HG03439 (cell line): Measurements from ENCODE around the gene C2orf78.

Source experiments
- ATAC-seq: cut with Tn5 transposase; IDR thresholded peaks from one replicate; pipeline ENCODE4 v1.9.1; 2021; ENCODE audit warnings: mild to moderate bottlenecking, moderate library complexity; ENCODE audit not compliant: unreplicated experiment

C2orf78 gene

DNA sequence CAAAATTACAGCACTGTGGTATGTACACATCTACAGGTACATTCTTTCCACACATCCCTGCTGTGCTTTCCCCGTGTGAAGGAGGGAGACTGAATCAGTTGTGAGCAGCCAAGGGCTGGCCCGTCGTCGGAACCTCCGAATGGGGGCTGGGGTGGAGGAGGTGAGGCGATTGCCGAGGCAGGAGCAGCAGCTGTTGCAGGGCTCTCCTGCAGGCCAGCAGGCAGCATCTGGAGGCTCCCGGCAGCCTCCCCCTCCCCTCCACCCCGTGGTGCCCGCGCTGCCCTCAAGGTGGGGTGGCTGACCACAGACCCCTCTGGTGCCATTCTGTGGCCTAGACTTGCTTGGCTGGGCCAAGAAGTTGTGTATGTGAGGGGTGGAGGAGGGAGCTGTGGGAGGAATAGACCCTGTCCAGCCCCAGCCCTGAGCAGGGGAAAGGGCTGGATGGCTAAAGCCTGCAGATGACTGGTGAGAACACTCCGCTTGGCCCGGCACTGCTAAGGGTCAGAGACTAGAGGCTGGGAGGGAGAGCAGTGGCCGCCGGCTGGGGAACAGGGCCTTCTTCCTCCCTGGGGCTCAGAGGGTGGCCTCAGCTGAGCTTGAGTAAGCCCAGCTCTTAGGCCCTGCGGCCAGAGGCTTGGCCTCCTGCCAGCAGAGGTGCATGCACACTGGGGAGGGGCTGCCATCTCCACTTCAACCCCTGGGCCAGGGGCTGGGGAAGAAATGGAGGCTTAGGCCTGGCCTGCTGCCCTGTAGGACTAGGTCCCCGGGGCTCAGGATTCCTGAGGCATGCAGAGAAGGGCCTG, 52.4 kb downstream of the C2orf78 start:
- no peak for ATAC-seq

GRCh38 chr2:73837847-73838585, 54.0 kb downstream of the C2orf78 start:
- ATAC-seq = no peak

DNA sequence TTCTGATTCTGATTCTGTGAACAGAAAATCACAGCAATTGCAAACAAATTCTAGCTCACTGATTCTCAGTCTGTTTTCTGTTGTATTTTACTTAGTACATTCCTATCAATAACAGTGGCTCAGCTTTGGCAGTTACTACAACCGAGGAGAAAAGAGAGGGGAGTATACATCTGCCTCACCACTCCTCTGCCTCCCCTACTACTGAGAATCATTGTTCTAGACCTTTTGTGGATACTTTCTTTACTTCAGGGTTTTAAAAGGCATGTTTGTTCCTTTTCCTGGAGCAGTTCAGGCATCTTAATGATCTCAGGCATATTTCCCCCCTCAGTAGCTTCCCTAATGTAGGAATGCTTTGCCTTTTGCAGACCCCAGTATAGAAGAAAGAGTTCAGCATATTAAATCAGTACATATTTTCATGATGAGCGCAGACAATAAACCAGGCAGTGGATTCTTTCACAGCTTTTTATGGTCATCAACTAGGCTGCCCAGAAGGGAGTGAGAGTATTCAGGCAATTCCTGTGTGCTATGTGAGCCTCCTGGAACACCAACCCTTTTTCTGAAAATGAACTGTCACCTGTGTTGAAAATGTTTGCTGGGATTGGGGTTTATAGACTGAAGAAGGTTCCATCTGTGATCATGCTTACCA, 55.0 kb downstream of the C2orf78 start:
- no peak for ATAC-seq

DNA sequence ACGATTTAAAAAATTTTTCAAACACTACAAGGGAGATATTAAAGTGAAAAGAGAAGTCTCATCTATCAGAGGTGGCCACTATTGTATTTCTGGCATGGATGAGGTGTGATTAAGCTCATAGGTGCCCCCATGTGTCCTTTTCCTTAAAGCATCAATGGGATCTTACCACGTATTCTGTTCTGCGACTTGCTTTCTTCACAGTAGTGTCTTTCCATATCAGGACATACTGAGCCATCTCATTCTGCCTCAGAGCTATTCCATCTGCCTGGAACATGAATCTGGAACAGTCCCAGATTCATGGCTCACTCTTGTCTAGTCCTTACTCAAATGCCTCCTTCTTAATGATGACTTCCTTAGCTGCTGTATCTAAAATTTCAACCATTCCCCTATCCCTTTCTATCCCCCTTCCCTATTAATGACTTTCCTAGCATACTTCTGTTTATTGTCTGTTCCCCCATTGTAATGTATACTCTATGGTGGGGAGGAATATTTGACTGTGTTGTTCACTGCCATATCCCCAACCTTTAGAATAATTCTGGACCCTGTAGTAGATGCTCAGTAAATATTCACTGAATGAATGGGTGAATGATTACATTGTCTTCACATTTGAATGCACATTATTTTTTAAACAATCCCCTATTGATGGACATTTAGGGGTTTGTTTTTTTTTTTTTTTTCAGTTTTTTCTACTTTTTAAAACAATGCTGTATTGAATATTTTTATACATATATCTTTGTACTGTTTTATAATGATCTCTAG, 55.8 kb downstream of the C2orf78 start:
- no peak for ATAC-seq

DNA sequence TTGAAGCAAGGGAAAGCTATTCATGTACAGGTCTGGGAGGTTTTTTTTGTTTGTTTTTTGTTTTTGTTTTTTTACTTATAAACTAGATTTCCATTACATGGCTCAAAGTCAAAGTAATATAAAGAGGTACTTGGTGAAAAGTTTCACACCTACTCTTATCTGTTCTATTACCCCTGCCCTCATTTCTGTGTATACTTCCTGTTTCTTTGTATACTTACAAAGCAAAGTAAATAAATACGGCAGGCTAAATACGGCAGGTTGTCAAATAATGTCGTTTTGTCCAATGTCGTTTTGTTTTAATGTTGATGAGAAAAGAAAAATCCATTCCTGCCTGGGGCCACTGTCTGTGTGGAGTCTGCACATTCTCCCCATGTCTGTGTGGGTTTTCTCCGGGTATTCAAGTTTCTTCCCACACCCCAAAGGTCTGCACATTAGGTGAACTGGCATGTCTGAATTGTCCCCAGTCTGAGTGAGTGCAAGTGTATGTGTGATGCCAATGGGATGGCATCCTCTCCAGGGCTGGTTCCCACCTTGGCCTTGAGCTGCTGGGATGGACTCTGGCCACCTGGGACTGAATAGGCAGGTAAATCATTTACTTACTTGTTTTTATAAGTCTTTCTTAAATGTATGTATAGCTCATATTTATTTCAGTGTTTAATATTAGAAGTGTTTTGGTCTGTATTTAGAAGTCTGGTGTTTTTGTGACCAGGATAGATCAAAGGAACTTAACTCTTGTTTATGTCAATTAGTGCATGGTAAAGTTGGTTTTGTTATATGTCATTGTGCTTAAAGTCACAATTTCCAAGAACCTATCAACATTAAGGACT, 58.1 kb downstream of the C2orf78 start:
- no peak for ATAC-seq

DNA sequence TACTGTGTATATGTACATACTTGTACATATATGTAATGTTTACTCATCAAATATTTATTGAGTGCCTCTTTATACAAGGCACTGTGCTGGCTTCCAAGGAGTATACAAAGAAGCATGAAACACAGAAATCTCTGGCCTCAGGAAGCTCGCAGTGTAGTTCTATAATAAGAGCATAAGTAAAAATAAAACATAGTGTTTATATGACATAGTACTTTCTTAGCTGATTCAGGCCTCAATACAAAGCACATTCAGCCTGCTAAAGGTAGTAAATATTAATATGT, 58.7 kb downstream of the C2orf78 start:
- ATAC-seq = no peak

GRCh38 chr2:73844087-73844486, 60.1 kb downstream of the C2orf78 start:
- ATAC-seq = no peak

- ATAC-seq = no peak
Measured at GRCh38 chr2:73850009-73850408, 66.0 kb downstream of the C2orf78 start.

- ATAC-seq = no peak
Measured at GRCh38 chr2:73851274-73851673, 67.3 kb downstream of the C2orf78 start.

- no peak for ATAC-seq
Measured at GRCh38 chr2:73852020-73852419, 68.0 kb downstream of the C2orf78 start.

GRCh38 chr2:73855526-73855925, 71.5 kb downstream of the C2orf78 start:
- ATAC-seq = no peak

DNA sequence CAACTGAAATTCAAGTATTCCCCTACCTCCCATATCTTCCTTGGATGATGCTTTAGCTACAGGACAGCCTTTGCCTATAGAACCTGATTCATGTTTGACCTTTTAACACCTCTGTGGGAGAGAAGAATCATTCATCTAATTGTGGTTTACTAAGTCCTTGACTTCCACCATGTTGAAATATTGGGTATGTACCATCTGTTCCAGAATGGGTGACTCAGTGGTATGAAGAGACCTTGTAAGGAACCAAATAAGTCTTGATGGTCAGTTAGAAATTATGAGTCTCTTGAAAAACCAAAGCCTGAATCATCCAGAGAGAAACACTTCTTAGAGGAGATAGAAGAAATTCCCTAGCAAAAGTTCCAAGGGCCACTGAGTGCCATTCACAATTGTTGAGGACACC, 72.2 kb downstream of the C2orf78 start:
- ATAC-seq = no peak

DNA sequence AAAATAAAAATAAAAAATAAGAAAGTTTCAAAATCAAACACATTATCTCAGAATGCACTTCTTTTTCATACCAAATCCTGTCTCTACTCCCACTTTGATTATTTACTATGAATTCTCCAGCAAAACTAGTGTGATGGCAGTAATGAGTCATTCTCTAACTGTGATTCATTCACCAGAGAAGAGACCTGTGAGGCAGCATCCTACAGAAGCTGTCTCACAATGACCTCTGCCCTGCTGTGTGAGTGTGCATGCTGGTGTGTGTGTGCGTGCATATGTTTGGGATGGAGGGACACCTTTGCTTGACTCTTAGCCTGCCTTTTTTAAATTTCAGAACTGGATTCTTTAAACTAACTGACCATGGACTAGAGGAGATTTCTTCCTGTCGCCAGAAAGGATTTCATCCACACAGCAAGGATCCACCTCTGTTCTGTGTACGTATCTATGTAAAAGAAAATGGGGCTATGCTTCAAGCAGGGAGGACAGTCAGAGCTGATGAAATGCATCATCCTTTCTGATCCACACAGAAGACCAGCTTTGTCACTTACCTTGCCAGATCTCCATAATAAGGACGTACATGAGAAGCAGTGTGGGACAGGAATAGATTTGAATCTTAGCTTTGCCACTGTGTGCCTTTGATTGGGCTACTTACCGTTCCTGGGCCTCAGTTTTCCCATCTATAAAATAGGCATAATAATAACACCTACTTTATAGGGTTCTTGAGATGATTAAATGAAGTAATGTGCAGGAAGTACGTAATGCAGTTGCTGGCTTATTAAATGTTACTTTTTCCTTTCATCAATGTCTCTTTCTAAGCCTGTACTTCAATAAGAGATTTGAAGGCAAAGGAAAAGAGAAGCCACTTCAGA, 76.0 kb downstream of the C2orf78 start:
- no peak for ATAC-seq

DNA sequence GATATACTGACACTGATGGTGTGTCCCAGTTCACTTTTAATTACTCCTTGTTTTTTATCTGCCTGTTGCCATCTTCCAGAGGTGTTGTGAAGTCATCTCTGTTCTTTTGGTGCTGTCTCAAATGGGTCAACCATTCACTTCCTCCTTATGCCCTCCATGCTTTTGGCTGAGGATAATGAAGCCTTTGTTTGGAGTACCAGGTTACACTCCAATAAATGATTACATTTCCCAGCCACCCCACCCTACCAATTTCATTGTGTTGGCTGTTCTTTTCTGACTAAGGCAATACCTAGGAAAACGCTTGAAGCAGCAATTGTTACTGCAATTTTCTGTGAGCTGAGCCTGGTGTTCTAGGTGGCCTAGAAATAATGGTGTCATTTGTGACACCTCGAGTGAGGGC, 79.0 kb downstream of the C2orf78 start:
- no peak for ATAC-seq
